ENCODE results near the gene ATP2B3. TPM values are rescaled to one million over a fixed set of nuclear protein-coding genes. Genes with fewer than 3 reads are reported as not detected.

The ATP2B3 gene
- total RNA-seq, 1 donor from 2014 or later: not detected

DNA sequence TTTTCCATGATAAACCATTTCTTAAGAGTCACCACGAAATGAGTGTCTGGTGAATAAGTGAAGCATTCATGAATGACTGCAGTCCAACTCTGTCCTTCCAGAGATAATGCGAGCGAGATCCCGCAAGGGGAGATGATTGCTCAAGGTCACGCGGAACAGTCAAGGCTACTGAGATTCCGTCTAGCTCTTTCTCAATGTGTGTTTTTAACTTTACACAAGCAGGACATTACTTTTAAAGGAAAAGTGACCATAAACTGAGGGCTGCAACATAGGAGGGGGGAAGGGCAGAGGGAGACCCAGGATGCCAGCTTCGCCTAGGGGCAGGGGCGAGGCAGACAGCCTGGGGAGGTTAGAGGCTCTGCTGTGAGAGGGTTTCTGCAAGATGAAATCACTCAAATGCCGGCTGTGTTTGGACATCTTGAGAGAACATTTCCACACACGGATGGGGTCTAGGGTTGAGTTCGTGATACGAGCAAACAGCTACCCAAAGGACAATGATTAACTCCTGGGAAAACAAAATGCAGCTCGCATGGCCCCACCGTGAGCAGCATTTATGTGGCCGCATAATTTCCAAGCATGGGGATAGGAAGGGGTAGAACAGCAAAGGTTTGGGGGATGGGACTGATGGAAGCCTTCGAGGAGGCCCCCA is 105.3 kb downstream of the ATP2B3 start:
- ATAC-seq: no peak
- intact Hi-C loops (cut with DNase I): no loop called here
- DNase-seq (ENCODE audit: missing footprints): no peak

DNA sequence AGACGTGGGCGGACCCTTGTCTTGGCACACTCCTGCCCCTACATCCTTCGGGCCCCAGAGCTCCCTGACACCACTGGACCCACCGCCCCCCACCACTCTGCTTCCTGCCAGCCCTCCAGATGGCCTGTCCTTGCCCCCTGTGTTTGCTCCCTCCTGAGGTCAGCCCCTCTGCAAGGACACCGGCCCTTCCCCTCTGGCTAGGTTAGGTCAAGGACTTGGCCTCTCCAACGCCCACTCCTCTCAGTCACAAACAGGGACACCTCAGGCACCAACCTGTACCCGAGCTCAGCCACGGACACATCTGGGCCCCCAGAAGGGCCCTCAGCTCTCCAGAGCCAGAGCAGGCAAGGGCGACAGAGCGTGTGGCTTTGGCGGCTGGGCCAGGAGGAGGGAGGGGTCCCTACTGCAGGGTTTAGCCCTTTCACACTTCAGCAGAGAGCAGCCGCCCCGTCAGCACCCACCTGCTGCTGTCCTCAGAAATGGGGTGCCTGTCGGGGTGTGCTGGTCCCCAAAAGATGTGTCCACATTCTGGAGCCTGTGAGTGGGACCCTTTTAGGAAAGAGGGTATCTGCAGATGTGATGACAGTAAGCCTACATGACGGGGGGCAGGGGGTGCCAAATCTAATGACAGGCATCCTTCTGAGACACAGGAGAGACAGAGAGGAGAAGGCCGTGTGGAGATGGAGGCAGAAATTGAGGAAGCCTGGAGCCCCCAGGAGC is 106.0 kb downstream of the ATP2B3 start:
- no peak for DNase-seq (ENCODE audit: missing footprints)
- intact Hi-C loops (cut with DNase I): no loop called here
- ATAC-seq: no peak

DNA sequence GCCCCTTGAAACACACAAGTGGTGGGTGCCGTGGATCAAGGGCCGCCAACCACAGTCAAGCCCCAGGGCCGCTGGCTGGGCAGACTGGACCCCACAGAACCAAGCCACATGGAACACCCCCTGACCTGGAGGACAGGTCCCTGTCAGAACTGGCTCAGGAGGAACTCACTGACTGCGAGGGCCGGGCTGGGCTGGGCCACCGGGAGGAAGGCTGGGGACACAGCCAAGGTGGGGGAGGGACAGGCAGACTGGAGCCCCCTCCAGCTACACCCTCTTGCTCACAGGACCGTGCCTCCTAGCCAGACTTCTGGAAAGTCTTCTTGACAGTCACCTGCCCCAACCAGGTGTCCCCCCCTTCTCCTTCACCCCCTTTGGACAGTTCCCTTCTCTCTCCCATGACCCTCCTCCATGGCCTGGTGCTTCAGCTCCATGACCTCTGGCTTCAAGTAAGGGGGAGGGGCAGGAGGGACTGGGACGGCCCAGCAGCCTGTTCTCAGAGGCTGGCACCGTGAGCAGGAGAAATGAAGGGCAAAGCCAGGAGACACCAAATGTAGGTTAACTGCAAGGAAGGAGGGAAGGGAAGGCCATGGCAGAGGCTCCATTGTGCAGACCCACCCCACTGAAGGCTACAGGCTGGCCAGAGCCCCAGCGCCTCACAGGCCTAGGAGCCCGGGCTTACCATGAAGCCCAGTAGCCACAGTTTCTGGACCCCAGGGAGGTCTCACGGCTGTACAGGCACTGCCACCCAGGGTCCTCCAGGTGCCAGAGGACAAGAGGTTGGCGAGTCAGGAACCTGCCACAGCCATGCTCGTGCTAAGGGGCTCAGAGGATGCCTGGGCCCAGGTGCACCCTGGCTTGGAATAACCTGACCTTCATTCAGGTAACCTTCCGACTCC is 107.0 kb downstream of the ATP2B3 start:
- intact Hi-C loops (cut with DNase I): no loop called here
- ATAC-seq (no peak), DNase-seq (ENCODE audit: missing footprints) (no peak)

DNA sequence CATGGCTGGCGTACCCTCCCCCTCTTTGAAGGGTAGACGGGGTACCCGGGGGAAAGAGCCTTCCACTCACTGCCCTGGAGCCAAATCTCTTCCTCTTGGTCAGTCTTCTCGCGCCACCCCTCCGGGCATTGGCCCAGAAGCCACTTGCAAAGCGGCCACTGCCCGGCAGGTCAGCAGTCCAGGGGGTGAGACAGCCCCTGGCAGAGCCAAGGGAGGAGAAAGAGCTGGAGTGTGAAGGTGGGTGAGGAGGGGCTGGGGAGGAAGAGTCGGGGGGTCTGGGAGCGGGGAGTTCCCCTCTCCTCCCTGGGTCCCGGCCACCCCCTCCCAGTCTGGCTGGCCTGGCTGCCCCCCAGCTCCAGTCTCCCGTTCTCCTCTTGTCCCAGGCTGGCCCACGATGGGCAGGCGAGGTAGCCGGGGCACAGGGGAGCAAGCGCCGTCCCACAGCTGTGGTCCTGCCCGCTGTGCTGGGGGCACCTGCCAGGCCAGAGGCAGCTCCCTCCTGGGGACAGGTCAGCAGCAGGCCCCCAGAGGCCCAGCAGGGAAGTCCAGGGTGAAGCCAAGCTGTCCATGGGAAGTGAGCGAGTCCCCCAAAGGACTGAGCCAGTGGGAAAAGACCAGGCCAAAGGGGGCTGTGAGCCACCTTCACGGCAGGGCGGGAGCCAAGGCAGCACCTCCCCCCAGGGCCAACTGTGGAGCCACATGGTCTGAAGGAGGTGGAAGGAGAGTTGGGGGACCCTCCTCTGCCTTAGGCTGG is 108.0 kb downstream of the ATP2B3 start:
- no peak for ATAC-seq
- DNase-seq (ENCODE audit: missing footprints): no peak
- intact Hi-C loops (cut with DNase I): no loop called here

DNA sequence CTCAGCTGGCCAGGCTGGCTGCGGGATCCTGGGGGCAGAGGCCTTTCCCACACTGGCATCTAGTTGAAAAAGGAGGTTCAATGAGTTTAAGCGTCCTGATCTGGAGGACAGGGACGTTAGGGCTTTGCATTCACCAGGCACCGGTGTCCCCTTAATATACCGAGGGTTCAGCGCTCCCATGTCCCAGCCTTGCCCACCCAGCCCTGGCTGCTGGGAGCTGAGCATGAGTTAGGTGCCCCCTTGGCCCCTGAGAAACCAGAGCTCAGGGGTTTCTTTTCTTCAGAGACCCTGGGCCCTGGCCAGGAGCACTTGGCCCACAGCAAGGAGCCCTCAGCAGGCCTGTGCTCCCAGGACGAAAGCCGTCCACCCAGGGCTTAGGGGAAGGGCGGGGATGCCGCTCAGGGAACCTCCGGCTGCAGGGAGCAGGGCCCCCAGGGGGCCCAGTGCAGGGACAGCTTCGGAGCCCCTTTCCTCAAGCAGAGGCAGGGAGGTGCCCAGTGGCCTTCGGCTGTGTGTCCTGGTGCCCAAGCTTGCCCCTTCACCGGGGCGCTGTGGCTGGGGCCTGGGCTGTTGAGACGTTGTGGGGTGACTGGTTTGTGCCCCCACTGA is 108.7 kb downstream of the ATP2B3 start:
- DNase-seq (ENCODE audit: missing footprints): no peak
- intact Hi-C loops (cut with DNase I): no loop called here

DNA sequence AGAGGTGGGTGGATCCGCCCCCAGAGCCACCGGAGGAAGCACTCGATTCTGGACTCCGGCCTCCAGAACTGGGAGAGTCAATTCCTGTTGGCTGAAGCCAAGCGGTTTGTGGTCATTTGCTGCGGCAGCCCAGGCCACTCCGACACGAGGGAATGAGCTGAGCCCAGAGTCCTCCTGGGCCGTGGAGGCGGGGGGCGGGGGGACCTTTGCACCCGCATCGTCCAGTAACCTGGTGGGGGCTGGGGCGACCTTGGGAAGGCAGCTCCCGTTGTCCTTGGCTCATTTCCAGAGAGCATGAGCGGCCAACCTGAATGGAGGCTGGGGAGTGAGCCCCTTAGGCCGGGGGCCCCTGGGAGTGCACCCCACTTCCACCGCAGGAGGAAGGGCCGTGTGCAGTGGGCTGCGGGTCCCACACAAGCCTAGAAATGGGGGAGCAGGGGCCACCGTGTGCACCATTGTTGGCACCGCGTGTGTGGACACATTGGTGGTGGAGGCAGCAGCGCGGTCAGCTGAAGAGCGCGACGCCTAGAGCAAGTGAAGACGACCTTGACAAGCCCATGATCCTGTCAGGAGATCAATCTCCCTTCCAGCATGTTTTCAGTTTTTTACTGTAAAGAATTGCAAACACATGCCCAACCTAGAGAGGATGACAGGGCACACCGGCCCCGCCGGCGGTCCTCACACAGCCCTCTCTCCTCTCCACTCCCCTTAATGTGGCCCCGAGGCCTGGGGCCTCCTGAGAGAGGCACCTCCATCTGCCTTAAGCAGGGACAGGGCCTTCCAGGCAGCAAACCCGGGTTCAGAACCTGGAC is 109.6 kb downstream of the ATP2B3 start:
- ATAC-seq: no peak
- intact Hi-C loops (cut with DNase I): no loop called here
- DNase-seq (ENCODE audit: missing footprints): no peak

More for the DNA sequence above, 108.7 kb downstream of the ATP2B3 start:
- no peak for ATAC-seq

DNA sequence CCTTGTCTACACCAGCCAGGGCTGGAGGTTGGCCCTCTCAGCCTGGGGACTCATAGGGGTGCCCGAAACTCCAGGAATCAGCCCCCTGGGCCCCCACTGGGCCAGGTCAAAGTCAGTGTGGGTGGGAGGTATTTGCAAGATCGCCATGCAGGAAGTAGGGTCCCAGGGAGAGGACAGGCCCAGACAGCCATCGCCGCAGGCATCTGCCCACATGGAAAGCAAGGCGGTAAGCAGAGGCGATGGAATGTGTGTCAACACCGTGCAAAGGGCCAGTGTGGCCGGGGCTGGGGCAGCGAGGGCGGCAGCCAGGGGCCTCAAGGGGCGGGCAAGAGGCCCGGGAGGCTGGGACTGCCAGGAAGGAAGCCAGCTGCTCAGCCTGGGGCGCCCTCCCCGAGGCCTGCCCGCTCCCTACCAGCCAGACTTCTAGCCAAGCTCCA is 110.3 kb downstream of the ATP2B3 start:
- no peak for DNase-seq (ENCODE audit: missing footprints)
- intact Hi-C loops (cut with DNase I): no loop called here
- no peak for ATAC-seq

DNA sequence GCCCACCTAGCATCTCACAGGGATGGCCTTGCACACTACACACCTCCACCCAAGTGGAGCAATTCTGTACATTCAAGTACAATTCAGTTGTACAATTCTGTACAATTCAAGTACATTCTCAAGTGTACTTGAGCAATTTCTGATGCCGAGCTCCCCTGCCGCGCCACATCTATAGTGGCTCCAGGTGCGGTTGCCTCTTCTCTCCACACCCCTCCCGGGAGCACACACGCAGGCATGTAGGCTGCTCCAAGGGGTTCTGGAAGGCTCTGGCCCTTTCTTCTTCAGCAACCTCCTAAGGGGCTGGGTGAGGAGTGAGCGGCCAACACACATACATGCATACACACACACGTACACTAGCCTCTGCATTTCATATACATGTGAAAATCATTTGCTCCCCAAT is 110.7 kb downstream of the ATP2B3 start:
- intact Hi-C loops (cut with DNase I): no loop called here
- ATAC-seq (no peak), DNase-seq (ENCODE audit: missing footprints) (no peak)

DNA sequence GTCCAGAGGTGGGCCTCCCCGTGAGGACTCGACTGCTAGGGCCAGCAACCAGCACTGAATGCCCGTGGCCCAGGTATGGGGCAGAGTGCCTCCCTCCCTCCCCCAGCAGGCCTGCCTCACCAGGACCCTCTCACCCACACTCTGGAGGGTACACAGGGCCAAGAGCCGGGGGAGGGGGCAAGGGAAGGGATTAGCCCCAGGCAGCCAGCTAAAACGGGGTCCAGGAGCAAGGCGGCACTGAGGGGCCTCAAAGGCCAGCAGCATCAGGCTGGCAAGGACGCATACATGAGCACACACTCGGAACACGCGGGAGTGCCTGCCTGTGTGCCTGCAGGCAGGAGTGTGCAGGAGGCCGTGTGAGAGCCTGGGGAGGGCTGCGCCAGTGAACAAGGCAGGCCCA is 111.2 kb downstream of the ATP2B3 start:
- intact Hi-C loops (cut with DNase I): no loop called here
- no peak for DNase-seq (ENCODE audit: missing footprints)

DNA sequence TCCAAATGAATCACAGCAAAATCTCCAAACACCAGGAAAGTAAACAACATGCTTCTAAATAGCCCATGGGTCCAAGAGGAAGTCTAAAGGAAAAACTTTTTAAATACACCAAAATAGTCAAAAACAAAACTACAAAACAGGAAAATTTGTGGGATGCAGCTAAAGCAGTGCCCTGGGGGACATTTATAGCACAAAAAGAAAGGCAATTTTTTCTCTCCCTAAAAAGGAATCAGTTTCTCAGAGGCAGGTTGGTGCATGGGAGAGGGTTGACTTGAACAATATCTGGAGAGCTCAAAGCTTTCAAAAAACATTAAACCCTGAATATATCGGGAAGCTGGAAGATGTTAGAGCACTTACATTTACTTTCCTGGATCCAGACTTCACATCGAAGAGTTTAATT is 113.9 kb downstream of the ATP2B3 start:
- intact Hi-C loops (cut with DNase I): no loop called here
- no peak for ATAC-seq
- DNase-seq (ENCODE audit: missing footprints): no peak

More for the DNA sequence above, 111.2 kb downstream of the ATP2B3 start:
- ATAC-seq: no peak

DNA sequence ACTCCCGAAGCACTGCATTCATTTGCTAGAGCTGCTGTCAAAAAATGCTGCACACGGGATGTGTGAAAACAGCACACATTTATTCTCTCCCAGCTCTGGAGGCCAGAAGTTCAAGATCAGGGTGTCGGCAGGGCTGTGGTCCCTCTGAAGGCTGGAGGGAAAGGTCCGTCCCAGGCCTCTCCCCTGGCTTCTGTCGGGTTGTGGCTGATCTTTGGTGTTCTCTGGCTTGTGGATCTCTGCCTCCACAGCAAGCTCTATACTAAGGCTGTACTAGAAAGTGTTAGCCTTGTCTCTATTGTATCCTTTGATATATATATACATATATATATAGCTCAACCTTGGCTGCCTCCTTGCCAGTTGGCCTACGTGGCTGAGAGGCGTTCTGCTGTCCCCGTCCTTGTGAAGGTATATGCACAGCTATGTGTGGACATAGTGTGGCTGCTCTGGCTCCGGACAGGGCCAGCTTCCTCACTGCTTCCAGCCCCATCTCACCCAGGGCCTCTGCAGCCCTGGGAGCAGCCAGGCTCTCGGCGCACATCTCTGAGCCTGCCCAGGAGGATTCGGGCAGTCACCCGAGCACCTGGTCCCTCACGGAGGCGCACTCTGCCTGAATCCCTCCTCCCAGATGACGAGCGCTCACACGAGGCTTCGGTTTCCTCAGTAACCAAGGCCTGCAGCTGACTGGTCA is 114.6 kb downstream of the ATP2B3 start:
- intact Hi-C loops (cut with DNase I): no loop called here
- ATAC-seq (no peak), DNase-seq (ENCODE audit: missing footprints) (no peak)

Other genes with a start within 250 kb of the ATP2B3 start
- not detected for gene PNMA6F, start 195.9 kb upstream of the ATP2B3 start, total RNA-seq
- gene ZNF275, start 183.5 kb upstream of the ATP2B3 start, total RNA-seq: 6.5 TPM
- not detected for gene PNMA6E, start 116.3 kb upstream of the ATP2B3 start, total RNA-seq
- 0.65 TPM for gene ZFP92, start 106.2 kb upstream of the ATP2B3 start, total RNA-seq
- gene TREX2, start 71.6 kb upstream of the ATP2B3 start, total RNA-seq: not detected
- 18.5 TPM for gene HAUS7, start 47.1 kb upstream of the ATP2B3 start, total RNA-seq
- 42.2 TPM for gene BGN, start 22.7 kb upstream of the ATP2B3 start, total RNA-seq
- gene CCNQ, start 81.5 kb downstream of the ATP2B3 start, total RNA-seq: 42.6 TPM
- 0.19 TPM for gene DUSP9, start 129.6 kb downstream of the ATP2B3 start, total RNA-seq
- gene PNCK, start 156.2 kb downstream of the ATP2B3 start, total RNA-seq: 11.3 TPM
- gene SLC6A8, start 170.3 kb downstream of the ATP2B3 start, total RNA-seq: 178 TPM
- gene BCAP31, start 206.7 kb downstream of the ATP2B3 start, total RNA-seq: 98.5 TPM
- 16.4 TPM for gene ABCD1, start 207.2 kb downstream of the ATP2B3 start, total RNA-seq
- 2.3 TPM for gene PLXNB3, start 246.6 kb downstream of the ATP2B3 start, total RNA-seq